NB4 (cell line): ENCODE results near the gene LDAH.

Experiments
- POLR2A ChIP-seq: IDR thresholded peaks from 2 replicates; pipeline ENCODE4 v1.6.1; 2011; ENCODE audit warnings: mild to moderate bottlenecking; ENCODE audit not compliant: insufficient read length; ENCODE audit errors: extremely low read depth
- TF ChIP-seq, protein P1 (sequence below): IDR thresholded peaks from one replicate; pipeline ENCODE4 v1.5.1; 2012; ENCODE audit warnings: low read depth, low read length

DNA sequence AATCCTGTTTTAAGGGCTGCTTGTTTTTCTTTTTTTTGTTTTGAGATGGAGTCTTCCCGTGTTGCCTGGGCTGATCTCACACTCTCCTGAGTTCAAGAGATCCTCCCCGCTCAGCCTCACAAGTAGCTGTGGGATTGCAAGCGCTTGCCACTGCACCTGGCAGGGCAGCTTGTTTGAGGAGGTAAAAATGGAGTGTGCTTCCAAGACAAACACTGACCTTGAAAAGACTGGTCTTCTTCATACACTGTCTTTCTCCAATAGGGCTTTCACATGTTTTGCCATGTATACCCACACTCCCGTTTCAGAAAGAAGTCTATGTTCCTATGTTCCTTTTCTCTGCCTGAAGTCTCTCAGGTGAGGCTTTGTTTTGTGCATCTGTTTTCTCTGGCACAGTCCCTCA is 32.6 kb upstream of the LDAH start:
- TF ChIP-seq POLR2A, result no peak
- TF ChIP-seq, protein P1, sequence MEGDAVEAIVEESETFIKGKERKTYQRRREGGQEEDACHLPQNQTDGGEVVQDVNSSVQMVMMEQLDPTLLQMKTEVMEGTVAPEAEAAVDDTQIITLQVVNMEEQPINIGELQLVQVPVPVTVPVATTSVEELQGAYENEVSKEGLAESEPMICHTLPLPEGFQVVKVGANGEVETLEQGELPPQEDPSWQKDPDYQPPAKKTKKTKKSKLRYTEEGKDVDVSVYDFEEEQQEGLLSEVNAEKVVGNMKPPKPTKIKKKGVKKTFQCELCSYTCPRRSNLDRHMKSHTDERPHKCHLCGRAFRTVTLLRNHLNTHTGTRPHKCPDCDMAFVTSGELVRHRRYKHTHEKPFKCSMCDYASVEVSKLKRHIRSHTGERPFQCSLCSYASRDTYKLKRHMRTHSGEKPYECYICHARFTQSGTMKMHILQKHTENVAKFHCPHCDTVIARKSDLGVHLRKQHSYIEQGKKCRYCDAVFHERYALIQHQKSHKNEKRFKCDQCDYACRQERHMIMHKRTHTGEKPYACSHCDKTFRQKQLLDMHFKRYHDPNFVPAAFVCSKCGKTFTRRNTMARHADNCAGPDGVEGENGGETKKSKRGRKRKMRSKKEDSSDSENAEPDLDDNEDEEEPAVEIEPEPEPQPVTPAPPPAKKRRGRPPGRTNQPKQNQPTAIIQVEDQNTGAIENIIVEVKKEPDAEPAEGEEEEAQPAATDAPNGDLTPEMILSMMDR, result no peak
